ENCODE results near the gene STK25. TPM values are rescaled to one million over a fixed set of nuclear protein-coding genes. Genes with fewer than 3 reads are reported as not detected.
A peak's percentile ranks its signal among the peaks of the same experiment; 100 is the strongest.

Gene STK25
- total and polyA plus RNA-seq, 2 donors (not counting 1 experiment from before 2014, with no cell fraction given): 183 to 378 TPM

DNA sequence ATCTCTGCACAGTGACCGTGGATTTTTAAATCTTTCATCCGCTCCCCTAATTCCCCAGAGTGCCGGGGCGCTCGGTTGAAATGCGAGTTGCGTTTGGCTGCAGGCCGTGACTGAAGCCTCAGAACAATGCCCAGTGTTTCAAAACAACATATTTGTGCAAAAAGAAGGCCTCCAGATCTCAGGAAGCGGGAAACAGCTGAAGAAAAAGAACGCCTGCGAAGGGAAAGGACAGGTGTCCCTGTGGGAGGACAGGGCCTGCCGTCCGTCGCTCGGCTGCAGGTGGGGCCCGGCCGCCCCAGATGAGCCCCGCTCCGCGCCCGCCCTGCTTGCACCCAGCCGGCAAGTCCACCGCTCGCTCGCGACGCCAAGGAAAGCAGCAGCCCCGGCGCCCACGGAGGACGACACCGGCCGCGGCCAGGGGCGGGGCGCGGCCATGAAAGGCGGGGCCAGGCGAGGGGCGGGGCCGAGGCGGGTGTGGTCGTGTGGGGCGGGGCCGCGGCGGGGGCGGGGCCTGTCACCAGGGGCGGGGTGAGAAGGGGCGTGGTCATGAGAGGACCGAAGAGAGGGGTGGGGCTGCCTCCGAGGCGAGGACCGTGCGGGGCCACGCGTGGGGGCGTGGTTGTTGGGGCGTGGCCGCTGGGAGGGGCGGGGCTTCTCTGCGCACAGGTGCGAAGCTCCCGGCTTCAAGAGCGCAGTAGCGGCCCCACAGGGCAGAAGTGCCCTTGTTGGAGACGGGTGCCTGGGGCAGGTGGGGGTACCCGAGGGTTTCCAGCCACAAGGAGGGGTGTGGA is 32.6 kb upstream of the STK25 start:
- ChIA-PET POLR2A (no interaction called here), CTCF (no interaction called here)
- Histone ChIP-seq H3K27me3 (replicated peaks in 1 of 4; ENCODE audit: control extremely low read depth in 1 of 4, control insufficient read depth in 3 of 4, insufficient read depth in 4 of 4, low read length in 3 of 4) (peaks cover 0 to 49% (median 18%) of the 10 kb centered on the region in 4 experiments), H3K27ac (ENCODE audit: low read length in 2 of 2) (no peak overlapping the region), H3K9ac (ENCODE audit: low read length) (peak overlapping the region; percentile 50), H3K4me1 (ENCODE audit: control insufficient read depth in 2 of 2, insufficient read depth in 2 of 2, low read length in 2 of 2) (peaks cover 12 to 13% of the 10 kb centered on the region in 2 donors), H3K79me2 (ENCODE audit: control insufficient read depth, insufficient read depth, low read length) (no peaks in the 10 kb centered on the region), H3K4me2 (replicated peaks; ENCODE audit: low read depth, low read length, poor library complexity, severe bottlenecking) (peak overlapping the region; percentile 70), H3K9me3 (ENCODE audit: control extremely low read depth in 1 of 3, control insufficient read depth in 2 of 3, insufficient read depth in 1 of 3, low read length in 2 of 3) (peaks cover 0 to 12% (median 0%) of the 10 kb centered on the region in 3 donors), H3K36me3 (replicated peaks in 1 of 2; ENCODE audit: control extremely low read depth in 1 of 2, control insufficient read depth in 1 of 2, extremely low read depth in 1 of 2, insufficient read depth in 2 of 2, low read length in 1 of 2) (no peaks in the 10 kb centered on the region), H3K4me3 (ENCODE audit: control extremely low read depth in 1 of 5, extremely low read depth in 1 of 5, insufficient read depth in 1 of 5, low read depth in 2 of 5, low read length in 4 of 5) (peak overlapping the region in 3 of 5 experiments; percentile 33 to 50 (median 49)), H2AFZ (ENCODE audit: insufficient read depth, low read depth, low read length, poor library complexity, severe bottlenecking) (peak overlapping the region; percentile 55), H4K20me1 (ENCODE audit: control insufficient read depth, insufficient read depth, low read length, poor library complexity, severe bottlenecking) (no peaks in the 10 kb centered on the region)
- H3K9me3 Mint-ChIP-seq (ENCODE audit: insufficient read depth): no peaks in the 10 kb centered on the region
- ATAC-seq (ENCODE audit: low read depth): peak; percentile 92
- peaks cover 3% of the 10 kb centered on the region for H3K4me1 Mint-ChIP-seq
- intact Hi-C loops (cut with micrococcal nuclease): loop anchor here (1.0 kb wide), 1 partner anchor 33 kb away; the partner anchor contains the start of gene STK25
- 7% methylated on average over 60 of the region's 68 CpGs for WGBS (ENCODE audit: insufficient coverage)
- H3K4me3 Mint-ChIP-seq: peak overlapping the region; percentile 82
- TF ChIP-seq EZH2 (IDR thresholded peaks at IDR 0.05; ENCODE audit: borderline replicate concordance, insufficient read depth, low read depth, low read length, poor library complexity, severe bottlenecking): no peak
- TF ChIP-seq, protein P1, sequence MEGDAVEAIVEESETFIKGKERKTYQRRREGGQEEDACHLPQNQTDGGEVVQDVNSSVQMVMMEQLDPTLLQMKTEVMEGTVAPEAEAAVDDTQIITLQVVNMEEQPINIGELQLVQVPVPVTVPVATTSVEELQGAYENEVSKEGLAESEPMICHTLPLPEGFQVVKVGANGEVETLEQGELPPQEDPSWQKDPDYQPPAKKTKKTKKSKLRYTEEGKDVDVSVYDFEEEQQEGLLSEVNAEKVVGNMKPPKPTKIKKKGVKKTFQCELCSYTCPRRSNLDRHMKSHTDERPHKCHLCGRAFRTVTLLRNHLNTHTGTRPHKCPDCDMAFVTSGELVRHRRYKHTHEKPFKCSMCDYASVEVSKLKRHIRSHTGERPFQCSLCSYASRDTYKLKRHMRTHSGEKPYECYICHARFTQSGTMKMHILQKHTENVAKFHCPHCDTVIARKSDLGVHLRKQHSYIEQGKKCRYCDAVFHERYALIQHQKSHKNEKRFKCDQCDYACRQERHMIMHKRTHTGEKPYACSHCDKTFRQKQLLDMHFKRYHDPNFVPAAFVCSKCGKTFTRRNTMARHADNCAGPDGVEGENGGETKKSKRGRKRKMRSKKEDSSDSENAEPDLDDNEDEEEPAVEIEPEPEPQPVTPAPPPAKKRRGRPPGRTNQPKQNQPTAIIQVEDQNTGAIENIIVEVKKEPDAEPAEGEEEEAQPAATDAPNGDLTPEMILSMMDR (IDR thresholded peaks at IDR 0.05): no peak
- H3K27me3 Mint-ChIP-seq: peaks cover 19% of the 10 kb centered on the region
- DNase-seq: peak; percentile 75
- peak overlapping the region; percentile 38 for H3K27ac Mint-ChIP-seq

DNA sequence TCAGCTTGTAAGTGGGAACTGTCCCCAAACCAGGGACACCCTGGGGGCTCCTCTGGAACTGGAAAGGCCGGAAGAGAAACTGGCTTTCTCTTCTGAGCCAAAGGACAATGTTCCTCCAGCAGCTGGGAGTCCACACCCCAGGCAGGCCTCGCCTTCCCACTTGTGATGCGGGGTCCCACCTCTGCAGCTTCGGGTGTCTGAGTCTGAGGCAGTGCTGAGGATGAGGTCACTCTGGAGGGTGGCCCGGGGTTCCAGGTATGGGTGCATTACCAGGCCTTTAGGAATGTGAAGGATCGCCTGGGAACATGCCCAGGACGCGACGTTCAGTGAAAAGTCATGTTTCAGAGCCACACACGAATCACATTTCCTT is 32.0 kb upstream of the STK25 start:
- peak overlapping the region; percentile 55 for H2AFZ ChIP-seq (ENCODE audit: insufficient read depth, low read depth, low read length, poor library complexity, severe bottlenecking)
- Mint-ChIP-seq H3K4me1 (peaks cover 3% of the 10 kb centered on the region), H3K27me3 (peaks cover 19% of the 10 kb centered on the region), H3K4me3 (peak overlapping the region; percentile 82), H3K9me3 (ENCODE audit: insufficient read depth) (no peaks in the 10 kb centered on the region), H3K27ac (peak overlapping the region; percentile 38)
- H3K4me2 ChIP-seq (replicated peaks; ENCODE audit: low read depth, low read length, poor library complexity, severe bottlenecking): peak overlapping the region; percentile 70
- POLR2A ChIA-PET: no interaction called here
- no peaks in the 10 kb centered on the region for H3K36me3 ChIP-seq (replicated peaks in 1 of 2; ENCODE audit: control extremely low read depth in 1 of 2, control insufficient read depth in 1 of 2, extremely low read depth in 1 of 2, insufficient read depth in 2 of 2, low read length in 1 of 2)
- DNase-seq (no peak), ATAC-seq (ENCODE audit: low read depth) (no peak)
- no peaks in the 10 kb centered on the region for H4K20me1 ChIP-seq (ENCODE audit: control insufficient read depth, insufficient read depth, low read length, poor library complexity, severe bottlenecking)
- H3K9me3 ChIP-seq (ENCODE audit: control extremely low read depth in 1 of 3, control insufficient read depth in 2 of 3, insufficient read depth in 1 of 3, low read length in 2 of 3): peaks cover 0 to 12% (median 0%) of the 10 kb centered on the region in 3 donors
- peak overlapping the region in 2 of 5 experiments; percentile 31 to 33 for H3K4me3 ChIP-seq (ENCODE audit: control extremely low read depth in 1 of 5, extremely low read depth in 1 of 5, insufficient read depth in 1 of 5, low read depth in 2 of 5, low read length in 4 of 5)
- CTCF ChIA-PET: no interaction called here
- H3K27ac ChIP-seq (ENCODE audit: low read length in 2 of 2): no peak overlapping the region
- intact Hi-C loops (cut with micrococcal nuclease): no loop called here
- TF ChIP-seq, protein P1 (IDR thresholded peaks at IDR 0.05): no peak
- no peak for TF ChIP-seq EZH2 (IDR thresholded peaks at IDR 0.05; ENCODE audit: borderline replicate concordance, insufficient read depth, low read depth, low read length, poor library complexity, severe bottlenecking)
- H3K9ac ChIP-seq (ENCODE audit: low read length): peak overlapping the region; percentile 50
- peaks cover 0 to 47% (median 15%) of the 10 kb centered on the region in 4 experiments for H3K27me3 ChIP-seq (replicated peaks in 1 of 4; ENCODE audit: control extremely low read depth in 1 of 4, control insufficient read depth in 3 of 4, insufficient read depth in 4 of 4, low read length in 3 of 4)
- peaks cover 12 to 13% of the 10 kb centered on the region in 2 donors for H3K4me1 ChIP-seq (ENCODE audit: control insufficient read depth in 2 of 2, insufficient read depth in 2 of 2, low read length in 2 of 2)
- 65% methylated on average over 6 of the region's 10 CpGs for WGBS (ENCODE audit: insufficient coverage)
- H3K79me2 ChIP-seq (ENCODE audit: control insufficient read depth, insufficient read depth, low read length): no peaks in the 10 kb centered on the region
